GM10266 (cell line): ENCODE measurements around the gene MACF1.
A peak's percentile ranks its signal among the peaks of the same experiment; 100 is the strongest.

Source experiments
- DNase-seq: peaks from one replicate; pipeline ENCODE4 v3.0.0; 2012; ENCODE audit errors: extremely low spot score
- TF ChIP-seq, protein P1 (sequence below): IDR thresholded peaks from 2 replicates; pipeline ENCODE4 v1.5.1; 2012; ENCODE audit warnings: mild to moderate bottlenecking, low read depth; ENCODE audit not compliant: control insufficient read depth, insufficient read depth; ENCODE audit errors: missing control alignments

MACF1 gene

DNA sequence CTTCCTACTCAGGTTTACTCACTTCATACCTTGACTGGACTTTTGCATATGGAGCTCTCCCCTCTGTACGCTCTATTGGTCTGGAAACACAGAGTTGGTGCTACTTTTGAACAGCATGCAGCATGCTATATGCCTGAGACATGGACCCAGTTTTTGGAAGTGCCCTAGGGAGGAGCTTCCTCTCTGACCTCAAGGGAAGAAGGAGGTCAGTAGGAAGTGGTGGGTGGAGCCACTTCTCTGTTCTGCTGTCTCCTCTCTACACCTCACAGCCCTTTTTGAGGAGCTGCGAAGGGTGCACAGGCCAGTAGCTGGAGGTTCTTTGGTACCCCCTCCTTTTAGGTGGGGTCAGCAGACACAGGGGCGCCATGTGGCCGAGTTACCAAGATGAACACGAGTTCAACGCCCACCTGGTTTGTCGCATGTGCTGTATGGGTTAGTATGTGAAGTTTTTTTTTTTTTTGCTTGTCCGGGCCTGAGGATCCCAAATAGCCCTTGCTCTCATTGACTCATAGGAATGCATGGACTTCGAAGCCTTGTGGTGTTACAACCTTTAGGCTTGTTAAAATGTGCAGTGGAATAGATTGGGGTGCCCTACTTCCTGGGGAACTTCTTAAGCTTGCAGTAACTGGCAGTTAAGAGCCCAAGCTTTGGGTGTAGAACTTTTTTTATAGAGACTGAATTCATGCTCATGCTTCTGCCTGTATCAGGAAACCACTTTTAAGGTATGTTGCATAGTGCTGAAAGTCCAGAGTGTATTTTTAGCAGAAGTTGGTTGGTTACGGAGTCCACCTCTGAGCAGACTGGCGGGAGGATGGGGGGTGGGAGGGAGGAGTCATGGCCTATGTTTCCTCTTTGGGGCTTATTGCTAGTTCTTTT, 10.7 kb downstream of the MACF1 start:
- TF ChIP-seq, protein P1, sequence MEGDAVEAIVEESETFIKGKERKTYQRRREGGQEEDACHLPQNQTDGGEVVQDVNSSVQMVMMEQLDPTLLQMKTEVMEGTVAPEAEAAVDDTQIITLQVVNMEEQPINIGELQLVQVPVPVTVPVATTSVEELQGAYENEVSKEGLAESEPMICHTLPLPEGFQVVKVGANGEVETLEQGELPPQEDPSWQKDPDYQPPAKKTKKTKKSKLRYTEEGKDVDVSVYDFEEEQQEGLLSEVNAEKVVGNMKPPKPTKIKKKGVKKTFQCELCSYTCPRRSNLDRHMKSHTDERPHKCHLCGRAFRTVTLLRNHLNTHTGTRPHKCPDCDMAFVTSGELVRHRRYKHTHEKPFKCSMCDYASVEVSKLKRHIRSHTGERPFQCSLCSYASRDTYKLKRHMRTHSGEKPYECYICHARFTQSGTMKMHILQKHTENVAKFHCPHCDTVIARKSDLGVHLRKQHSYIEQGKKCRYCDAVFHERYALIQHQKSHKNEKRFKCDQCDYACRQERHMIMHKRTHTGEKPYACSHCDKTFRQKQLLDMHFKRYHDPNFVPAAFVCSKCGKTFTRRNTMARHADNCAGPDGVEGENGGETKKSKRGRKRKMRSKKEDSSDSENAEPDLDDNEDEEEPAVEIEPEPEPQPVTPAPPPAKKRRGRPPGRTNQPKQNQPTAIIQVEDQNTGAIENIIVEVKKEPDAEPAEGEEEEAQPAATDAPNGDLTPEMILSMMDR: no peak
- DNase-seq: peak; percentile 75

DNA sequence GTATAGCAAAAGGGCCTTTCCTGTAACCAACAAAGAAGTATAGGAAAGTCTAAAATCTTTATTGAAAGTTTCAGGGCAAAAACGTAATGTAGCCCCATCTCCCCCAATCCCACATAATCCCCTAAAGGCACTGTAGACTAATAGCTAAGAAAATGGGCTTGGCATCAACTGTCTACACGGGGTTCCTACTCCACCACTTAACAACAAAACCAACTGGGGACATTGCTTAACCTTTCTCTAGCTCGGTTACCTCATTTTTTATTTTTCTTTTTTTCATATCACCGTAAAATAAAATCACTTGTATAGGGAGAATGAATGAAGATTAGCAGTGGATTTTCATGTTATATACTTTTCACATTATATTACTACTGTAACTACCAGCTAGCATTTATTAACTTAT, 12.3 kb downstream of the MACF1 start:
- TF ChIP-seq, protein P1: no peak
- DNase-seq: no peak

DNA sequence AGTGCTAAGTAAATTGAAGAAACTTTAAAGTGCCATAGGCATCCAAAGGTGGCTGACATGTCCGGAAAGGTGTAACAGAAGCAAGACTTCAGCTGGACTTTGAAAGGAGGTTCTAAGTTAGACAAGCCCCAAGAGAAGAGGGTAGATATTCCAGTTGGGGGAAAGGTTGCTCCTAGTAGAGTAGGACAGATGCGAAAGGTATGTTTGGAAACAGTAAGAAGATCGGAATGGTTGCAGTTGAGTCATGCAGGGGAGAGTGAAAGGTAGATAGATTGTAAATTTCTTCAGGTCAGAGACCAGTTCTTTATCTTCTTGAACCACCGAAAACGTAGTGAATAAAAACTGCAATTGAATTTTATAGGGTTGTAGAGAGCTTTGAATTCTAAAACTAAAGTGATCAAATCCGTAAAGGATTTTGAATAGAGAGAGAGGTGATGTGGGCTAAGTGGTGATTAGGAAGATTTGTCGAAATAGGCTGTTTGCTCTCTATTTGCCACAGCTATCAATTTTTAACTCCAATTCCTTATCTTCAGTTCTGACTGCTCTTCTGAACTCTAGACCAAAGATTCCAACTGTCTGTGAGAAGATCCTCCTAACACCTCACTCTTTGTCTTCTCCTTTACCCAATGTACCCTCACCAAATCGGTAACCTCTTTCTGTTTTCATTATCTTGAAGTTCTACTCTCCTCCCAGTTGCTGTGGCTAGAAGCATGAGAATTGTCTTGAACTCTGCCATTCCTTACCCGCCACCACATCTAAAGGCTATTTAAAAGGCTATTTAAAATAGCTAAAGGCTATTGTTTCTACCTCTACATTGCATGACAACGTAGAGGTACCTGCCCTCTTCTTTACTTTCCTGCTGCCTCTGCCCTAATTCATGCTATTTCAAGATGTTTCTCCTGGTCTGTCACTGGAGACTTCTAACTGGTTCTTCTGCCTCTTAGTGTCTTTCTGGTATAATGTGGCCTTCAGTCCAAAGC, 16.7 kb downstream of the MACF1 start:
- TF ChIP-seq, protein P1: no peak
- DNase-seq: no peak

DNA sequence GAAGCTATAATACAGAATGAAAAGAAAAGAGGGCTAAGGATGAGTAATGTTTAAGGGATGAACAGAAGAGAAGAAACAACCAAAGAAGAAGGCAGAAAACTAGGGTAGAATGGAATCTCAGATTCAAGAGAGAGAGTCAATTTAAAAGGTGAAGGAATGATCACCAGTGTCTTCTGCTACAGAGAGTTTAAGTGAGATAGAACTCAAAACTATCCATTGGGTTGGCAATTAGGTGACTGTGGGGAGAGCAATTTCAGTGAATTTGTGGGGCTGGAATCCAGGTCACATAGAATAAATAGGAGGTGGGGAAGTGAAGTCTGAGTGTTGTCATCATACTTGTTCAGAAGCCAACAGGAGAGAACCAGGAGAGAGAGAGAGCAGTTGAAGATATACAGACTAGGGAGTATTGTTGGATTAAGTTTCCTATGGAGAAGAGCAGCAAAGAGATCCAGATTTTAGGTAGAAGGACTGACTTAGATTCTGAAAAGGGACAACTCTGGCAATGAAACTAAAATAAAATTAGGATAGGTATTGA, 19.9 kb downstream of the MACF1 start:
- TF ChIP-seq, protein P1: no peak
- DNase-seq: no peak

DNA sequence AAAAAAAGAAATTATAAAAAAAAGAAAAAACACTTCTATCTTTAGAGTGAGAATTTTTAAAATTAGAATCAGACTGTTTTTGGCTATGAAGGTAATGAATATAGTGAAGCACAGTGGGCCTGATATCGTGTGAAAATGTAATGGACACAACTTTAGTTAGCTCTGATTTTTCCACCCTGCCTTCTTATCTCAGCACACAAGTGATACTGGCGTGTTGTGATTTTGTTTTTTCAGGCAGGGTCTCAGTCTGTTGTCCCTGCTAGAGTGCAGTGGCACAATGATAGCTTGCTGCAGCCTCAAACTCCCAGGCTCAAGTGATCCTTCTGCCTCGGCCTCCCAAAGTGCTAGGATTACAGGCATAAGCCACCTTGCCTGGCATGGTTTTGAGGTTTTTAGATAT, 22.3 kb downstream of the MACF1 start:
- TF ChIP-seq, protein P1: no peak
- DNase-seq: no peak

DNA sequence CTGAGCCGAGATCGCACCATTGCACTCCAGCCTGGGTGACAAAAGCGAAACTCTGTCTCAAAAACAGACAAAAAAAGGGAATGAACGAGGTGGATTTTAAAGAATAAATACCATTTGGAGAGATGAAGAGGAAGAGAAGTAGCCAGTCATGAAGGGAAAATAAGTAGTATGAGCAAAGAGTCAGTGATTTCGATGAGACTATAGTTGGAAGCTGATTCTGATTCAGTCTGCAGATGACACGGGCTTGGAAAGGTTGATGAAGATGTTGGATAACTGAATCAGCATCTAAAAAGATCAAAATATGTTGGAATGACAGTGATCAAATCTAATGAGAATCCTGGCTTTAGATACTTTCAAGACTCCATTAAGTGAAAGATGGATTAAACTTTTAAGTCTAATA, 23.8 kb downstream of the MACF1 start:
- TF ChIP-seq, protein P1: no peak
- DNase-seq: no peak
